ENCODE measurements around the gene TDP2.

DNA sequence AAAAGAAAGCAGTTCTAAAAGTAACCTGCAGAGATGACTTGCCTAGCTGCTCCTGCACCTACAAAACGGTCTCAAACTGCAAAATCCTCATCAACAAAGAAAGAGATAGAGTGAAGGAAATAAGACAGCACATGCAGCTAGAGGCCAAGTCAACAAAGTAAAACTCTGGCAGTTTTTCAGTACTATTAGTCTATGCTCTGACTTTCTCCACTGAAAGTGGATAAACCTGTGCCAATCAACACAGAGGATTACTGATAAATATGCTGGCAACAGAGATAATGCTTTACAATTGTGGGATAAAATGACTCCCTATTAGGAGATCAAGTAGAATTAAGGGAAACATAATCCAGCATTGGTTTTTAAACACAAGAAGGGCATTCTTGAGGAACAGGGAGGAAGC lies 34.1 kb downstream of the TDP2 start:
- TF ChIP-seq POLR2A (IDR thresholded peaks at IDR 0.05; ENCODE audit: low read depth): no peak
- TF ChIP-seq, protein P1, sequence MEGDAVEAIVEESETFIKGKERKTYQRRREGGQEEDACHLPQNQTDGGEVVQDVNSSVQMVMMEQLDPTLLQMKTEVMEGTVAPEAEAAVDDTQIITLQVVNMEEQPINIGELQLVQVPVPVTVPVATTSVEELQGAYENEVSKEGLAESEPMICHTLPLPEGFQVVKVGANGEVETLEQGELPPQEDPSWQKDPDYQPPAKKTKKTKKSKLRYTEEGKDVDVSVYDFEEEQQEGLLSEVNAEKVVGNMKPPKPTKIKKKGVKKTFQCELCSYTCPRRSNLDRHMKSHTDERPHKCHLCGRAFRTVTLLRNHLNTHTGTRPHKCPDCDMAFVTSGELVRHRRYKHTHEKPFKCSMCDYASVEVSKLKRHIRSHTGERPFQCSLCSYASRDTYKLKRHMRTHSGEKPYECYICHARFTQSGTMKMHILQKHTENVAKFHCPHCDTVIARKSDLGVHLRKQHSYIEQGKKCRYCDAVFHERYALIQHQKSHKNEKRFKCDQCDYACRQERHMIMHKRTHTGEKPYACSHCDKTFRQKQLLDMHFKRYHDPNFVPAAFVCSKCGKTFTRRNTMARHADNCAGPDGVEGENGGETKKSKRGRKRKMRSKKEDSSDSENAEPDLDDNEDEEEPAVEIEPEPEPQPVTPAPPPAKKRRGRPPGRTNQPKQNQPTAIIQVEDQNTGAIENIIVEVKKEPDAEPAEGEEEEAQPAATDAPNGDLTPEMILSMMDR (IDR thresholded peaks at IDR 0.05): no peak
